ENCODE measurements around the gene KIRREL2. TPM values are rescaled to one million over a fixed set of nuclear protein-coding genes. Genes with fewer than 3 reads are reported as not detected.

The KIRREL2 gene
- total and polyA plus RNA-seq, 4 donors: not detected

DNA sequence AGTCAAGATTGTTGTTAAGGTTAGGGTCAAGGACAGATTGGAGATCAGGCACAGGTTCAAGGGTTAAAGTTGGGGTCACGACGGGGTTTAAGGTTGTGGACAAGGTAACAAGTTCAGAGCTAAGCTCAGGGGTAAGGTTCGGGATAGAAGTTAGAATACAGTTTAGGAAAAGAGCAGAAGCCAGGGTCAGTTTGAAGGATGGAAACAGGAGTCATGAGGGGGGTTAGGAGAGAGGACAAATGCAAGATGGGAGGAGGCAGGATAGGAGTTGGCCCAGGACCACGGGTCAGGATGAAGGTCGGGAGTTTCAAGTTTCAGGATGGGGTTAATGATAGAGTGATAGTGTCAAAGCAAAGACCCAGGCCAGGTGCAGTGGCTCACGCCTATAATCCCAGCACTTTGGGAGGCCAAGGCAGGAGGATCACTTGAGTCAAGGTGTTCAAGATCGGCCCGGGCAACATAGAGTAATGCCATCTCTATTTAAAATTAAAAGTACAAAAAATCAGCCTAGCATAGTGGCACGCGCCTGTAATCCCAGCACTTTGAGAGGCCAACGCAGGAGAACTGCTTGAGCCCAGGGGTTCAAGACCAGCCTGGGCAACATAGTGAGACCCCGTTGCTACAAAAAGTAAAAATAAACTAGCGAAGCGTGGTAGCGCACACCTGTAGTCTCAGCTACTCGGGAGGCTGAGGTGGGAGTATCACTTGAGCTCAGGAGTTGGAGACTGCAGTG is 12.1 kb upstream of the KIRREL2 start:
- no peak for DNase-seq (ENCODE audit: low spot score)
- no peak overlapping the region for H3K27ac ChIP-seq (ENCODE audit: low read depth in 1 of 2, low read length in 2 of 2)
- peak overlapping the region in 1 of 3 donors; percentile 27 for H3K4me3 ChIP-seq (ENCODE audit: low read depth in 1 of 3, low read length in 3 of 3)
- no peaks in the 10 kb centered on the region for H3K9me3 ChIP-seq (ENCODE audit: control insufficient read depth in 4 of 4, low read length in 3 of 4)
- 55% methylated on average over 16 of the region's 16 CpGs for WGBS
- H3K27me3 ChIP-seq (ENCODE audit: control insufficient read depth in 4 of 4, insufficient read depth in 4 of 4, low read length in 3 of 4): peaks cover 0 to 11% (median 10%) of the 10 kb centered on the region in 4 donors
- no peak for TF ChIP-seq YY1 (IDR thresholded peaks at IDR 0.05)
- TF ChIP-seq, protein P1, sequence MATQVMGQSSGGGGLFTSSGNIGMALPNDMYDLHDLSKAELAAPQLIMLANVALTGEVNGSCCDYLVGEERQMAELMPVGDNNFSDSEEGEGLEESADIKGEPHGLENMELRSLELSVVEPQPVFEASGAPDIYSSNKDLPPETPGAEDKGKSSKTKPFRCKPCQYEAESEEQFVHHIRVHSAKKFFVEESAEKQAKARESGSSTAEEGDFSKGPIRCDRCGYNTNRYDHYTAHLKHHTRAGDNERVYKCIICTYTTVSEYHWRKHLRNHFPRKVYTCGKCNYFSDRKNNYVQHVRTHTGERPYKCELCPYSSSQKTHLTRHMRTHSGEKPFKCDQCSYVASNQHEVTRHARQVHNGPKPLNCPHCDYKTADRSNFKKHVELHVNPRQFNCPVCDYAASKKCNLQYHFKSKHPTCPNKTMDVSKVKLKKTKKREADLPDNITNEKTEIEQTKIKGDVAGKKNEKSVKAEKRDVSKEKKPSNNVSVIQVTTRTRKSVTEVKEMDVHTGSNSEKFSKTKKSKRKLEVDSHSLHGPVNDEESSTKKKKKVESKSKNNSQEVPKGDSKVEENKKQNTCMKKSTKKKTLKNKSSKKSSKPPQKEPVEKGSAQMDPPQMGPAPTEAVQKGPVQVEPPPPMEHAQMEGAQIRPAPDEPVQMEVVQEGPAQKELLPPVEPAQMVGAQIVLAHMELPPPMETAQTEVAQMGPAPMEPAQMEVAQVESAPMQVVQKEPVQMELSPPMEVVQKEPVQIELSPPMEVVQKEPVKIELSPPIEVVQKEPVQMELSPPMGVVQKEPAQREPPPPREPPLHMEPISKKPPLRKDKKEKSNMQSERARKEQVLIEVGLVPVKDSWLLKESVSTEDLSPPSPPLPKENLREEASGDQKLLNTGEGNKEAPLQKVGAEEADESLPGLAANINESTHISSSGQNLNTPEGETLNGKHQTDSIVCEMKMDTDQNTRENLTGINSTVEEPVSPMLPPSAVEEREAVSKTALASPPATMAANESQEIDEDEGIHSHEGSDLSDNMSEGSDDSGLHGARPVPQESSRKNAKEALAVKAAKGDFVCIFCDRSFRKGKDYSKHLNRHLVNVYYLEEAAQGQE (IDR thresholded peaks at IDR 0.05): no peak
- no peak for TF ChIP-seq SP1 (IDR thresholded peaks at IDR 0.05)
- TF ChIP-seq HNF4A (conservative IDR thresholded peaks at IDR 0.05): no peak
- TF ChIP-seq RXRA (IDR thresholded peaks at IDR 0.05): no peak
- no peak for TF ChIP-seq NR2F2 (IDR thresholded peaks at IDR 0.05)
- TF ChIP-seq, protein P2, sequence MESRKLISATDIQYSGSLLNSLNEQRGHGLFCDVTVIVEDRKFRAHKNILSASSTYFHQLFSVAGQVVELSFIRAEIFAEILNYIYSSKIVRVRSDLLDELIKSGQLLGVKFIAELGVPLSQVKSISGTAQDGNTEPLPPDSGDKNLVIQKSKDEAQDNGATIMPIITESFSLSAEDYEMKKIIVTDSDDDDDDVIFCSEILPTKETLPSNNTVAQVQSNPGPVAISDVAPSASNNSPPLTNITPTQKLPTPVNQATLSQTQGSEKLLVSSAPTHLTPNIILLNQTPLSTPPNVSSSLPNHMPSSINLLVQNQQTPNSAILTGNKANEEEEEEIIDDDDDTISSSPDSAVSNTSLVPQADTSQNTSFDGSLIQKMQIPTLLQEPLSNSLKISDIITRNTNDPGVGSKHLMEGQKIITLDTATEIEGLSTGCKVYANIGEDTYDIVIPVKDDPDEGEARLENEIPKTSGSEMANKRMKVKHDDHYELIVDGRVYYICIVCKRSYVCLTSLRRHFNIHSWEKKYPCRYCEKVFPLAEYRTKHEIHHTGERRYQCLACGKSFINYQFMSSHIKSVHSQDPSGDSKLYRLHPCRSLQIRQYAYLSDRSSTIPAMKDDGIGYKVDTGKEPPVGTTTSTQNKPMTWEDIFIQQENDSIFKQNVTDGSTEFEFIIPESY (IDR thresholded peaks at IDR 0.05): no peak
- no peak for TF ChIP-seq FOXA1 (IDR thresholded peaks at IDR 0.05)
- H3K9ac ChIP-seq (ENCODE audit: low read depth in 1 of 2, low read length in 2 of 2): no peak overlapping the region
- no peaks in the 10 kb centered on the region for H3K36me3 ChIP-seq (ENCODE audit: control insufficient read depth in 4 of 4, insufficient read depth in 3 of 4, low read depth in 1 of 4, low read length in 3 of 4)
- H3K4me1 ChIP-seq (ENCODE audit: control insufficient read depth in 4 of 4, insufficient read depth in 4 of 4, low read length in 3 of 4): peaks cover 0 to 6% (median 5%) of the 10 kb centered on the region in 4 donors

- no peak for DNase-seq (ENCODE audit: low spot score)
- Histone ChIP-seq H3K27ac (ENCODE audit: low read depth in 1 of 2, low read length in 2 of 2) (no peak overlapping the region), H3K9ac (ENCODE audit: low read depth in 1 of 2, low read length in 2 of 2) (no peak overlapping the region), H3K4me1 (ENCODE audit: control insufficient read depth in 4 of 4, insufficient read depth in 4 of 4, low read length in 3 of 4) (peaks cover 0 to 6% (median 5%) of the 10 kb centered on the region in 4 donors), H3K36me3 (ENCODE audit: control insufficient read depth in 4 of 4, insufficient read depth in 3 of 4, low read depth in 1 of 4, low read length in 3 of 4) (no peaks in the 10 kb centered on the region), H3K4me3 (ENCODE audit: low read depth in 1 of 3, low read length in 3 of 3) (peak overlapping the region in 2 of 3 donors; percentile 10 to 27), H3K27me3 (ENCODE audit: control insufficient read depth in 4 of 4, insufficient read depth in 4 of 4, low read length in 3 of 4) (peaks cover 0 to 11% (median 10%) of the 10 kb centered on the region in 4 donors), H3K9me3 (ENCODE audit: control insufficient read depth in 4 of 4, low read length in 3 of 4) (no peaks in the 10 kb centered on the region)
- 5% methylated on average over 63 of the region's 63 CpGs for WGBS
- no peak for TF ChIP-seq RAD21 (IDR thresholded peaks at IDR 0.05)
- TF ChIP-seq TAF1 (conservative IDR thresholded peaks at IDR 0.05): no peak
- no peak for TF ChIP-seq YY1 (IDR thresholded peaks at IDR 0.05)
- no peak for TF ChIP-seq JUND (IDR thresholded peaks at IDR 0.05)
- TF ChIP-seq, protein P3, sequence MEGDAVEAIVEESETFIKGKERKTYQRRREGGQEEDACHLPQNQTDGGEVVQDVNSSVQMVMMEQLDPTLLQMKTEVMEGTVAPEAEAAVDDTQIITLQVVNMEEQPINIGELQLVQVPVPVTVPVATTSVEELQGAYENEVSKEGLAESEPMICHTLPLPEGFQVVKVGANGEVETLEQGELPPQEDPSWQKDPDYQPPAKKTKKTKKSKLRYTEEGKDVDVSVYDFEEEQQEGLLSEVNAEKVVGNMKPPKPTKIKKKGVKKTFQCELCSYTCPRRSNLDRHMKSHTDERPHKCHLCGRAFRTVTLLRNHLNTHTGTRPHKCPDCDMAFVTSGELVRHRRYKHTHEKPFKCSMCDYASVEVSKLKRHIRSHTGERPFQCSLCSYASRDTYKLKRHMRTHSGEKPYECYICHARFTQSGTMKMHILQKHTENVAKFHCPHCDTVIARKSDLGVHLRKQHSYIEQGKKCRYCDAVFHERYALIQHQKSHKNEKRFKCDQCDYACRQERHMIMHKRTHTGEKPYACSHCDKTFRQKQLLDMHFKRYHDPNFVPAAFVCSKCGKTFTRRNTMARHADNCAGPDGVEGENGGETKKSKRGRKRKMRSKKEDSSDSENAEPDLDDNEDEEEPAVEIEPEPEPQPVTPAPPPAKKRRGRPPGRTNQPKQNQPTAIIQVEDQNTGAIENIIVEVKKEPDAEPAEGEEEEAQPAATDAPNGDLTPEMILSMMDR (IDR thresholded peaks at IDR 0.05; ENCODE audit: low read depth, low read length, missing input control): no peak
- TF ChIP-seq, protein P2 (IDR thresholded peaks at IDR 0.05): no peak
- TF ChIP-seq ATF3 (IDR thresholded peaks at IDR 0.05): no peak
- no peak for TF ChIP-seq HNF4G (IDR thresholded peaks at IDR 0.05)
- no peak for TF ChIP-seq FOXA2 (IDR thresholded peaks at IDR 0.05)
- no peak for TF ChIP-seq EGR1 (IDR thresholded peaks at IDR 0.05; ENCODE audit: low read depth in 2 of 2)
These were observed 11.3 kb upstream of the KIRREL2 start for GRCh38 chr19:35845215-35846037.

Measured in liver (tissue), 9 donors.